Airway epithelial cell (primary cell): ENCODE data around the gene DCLRE1C. TPM values are rescaled to one million over a fixed set of nuclear protein-coding genes. Genes with fewer than 3 reads are reported as not detected.

ENCODE experiments used
- total RNA-seq: library from RNA; depleted of rRNA; stranded (reverse); fragments of >200 nt; gene quantifications from 2 replicates; pipeline ENCODE4 v1.2.3, GENCODE V29; 2015

DCLRE1C gene
- 7.4 and 7.6 TPM in 2 replicates for total RNA-seq

GRCh38 chr10:14954001-14954770 lies at the start of gene DCLRE1C:
Gene DCLRE1C, minus strand, starts transcription at chr10:14954096. Its CDS starts 86 bp downstream, at chr10:14954010.

GRCh38 chr10:14959221-14960057 lies 5.5 kb upstream of the DCLRE1C start, which contains the start of gene MEIG1:
Gene MEIG1, plus strand, starts transcription at chr10:14959388. Its CDS starts 7,081 bp downstream, at chr10:14966469.

GRCh38 chr10:14878266-14879123 lies 75.4 kb downstream of the DCLRE1C start, which contains the start of gene SUV39H2:
Gene SUV39H2, plus strand, starts transcription at chr10:14878866. Its CDS starts 23 bp downstream, at chr10:14878889.

Other genes starting within 250 kb of the DCLRE1C start
- 7.1 and 8.5 TPM in 2 replicates for gene FAM107B, start 179.2 kb downstream of the DCLRE1C start, total RNA-seq
- 0.21 TPM in 1 of 2 replicates, not detected in the other for gene CDNF, start 116.1 kb downstream of the DCLRE1C start, total RNA-seq
- gene HSPA14, start 115.8 kb downstream of the DCLRE1C start, total RNA-seq = 14.2 and 20.8 TPM in 2 replicates
- gene MSANTD7, start 115.8 kb downstream of the DCLRE1C start, total RNA-seq = 7.0 and 12.6 TPM in 2 replicates
- 13.5 and 16.1 TPM in 2 replicates for gene SUV39H2, start 75.2 kb downstream of the DCLRE1C start, total RNA-seq
- not detected in 2 replicates for gene MEIG1, start 5.3 kb upstream of the DCLRE1C start, total RNA-seq
- 0.09 TPM in 1 of 2 replicates, not detected in the other for gene OLAH, start 89.8 kb upstream of the DCLRE1C start, total RNA-seq
- 0.28 and 0.74 TPM in 2 replicates for gene ACBD7, start 134.7 kb upstream of the DCLRE1C start, total RNA-seq
- 13.1 and 20.0 TPM in 2 replicates for gene RPP38, start 143.3 kb upstream of the DCLRE1C start, total RNA-seq
- 9.4 and 11.4 TPM in 2 replicates for gene NMT2, start 214.6 kb upstream of the DCLRE1C start, total RNA-seq